Keratinocyte (primary cell): Measurements from ENCODE around the gene NR1H4. TPM values are rescaled to one million over a fixed set of nuclear protein-coding genes. Genes with fewer than 3 reads are reported as not detected.

Experiments
- DNase-seq: peaks from one replicate; pipeline ENCODE4 v3.0.0-alpha.2; 2011; ENCODE audit warnings: low read depth, missing footprints, low spot score
- FAIRE-seq: peaks from 2 replicates; lab custom pipeline; 2011; peaks lifted over from hg19 to GRCh38; lab: Jason Lieb, UNC
- H2AFZ ChIP-seq: 2 replicates; pipeline ENCODE4 v1.6.0; 2012; ENCODE audit warnings: low read length, control low read depth, inconsistent platforms; ENCODE audit not compliant: control insufficient read depth
- H3K27ac ChIP-seq: 2 replicates; pipeline ENCODE4 v1.5.1; 2011; ENCODE audit warnings: low read length; ENCODE audit not compliant: control insufficient read depth, insufficient read depth
- H3K27me3 ChIP-seq: 3 replicates; pipeline ENCODE4 v1.6.0; 2011; ENCODE audit warnings: low read length; ENCODE audit not compliant: control insufficient read depth, insufficient read depth; ENCODE audit errors: extremely low read depth
- H3K36me3 ChIP-seq, 2 experiments: 2 replicates in 1 of 2; 3 replicates in 1 of 2; pipeline ENCODE4 v1.5.1; 2011; ENCODE audit warnings: low read length in 2 of 2, mild to moderate bottlenecking in 1 of 2; ENCODE audit not compliant: control insufficient read depth in 2 of 2, insufficient read depth in 2 of 2; ENCODE audit errors: extremely low read depth in 1 of 2
- H3K4me1 ChIP-seq: 3 replicates; pipeline ENCODE4 v1.5.1; 2011; ENCODE audit warnings: low read length; ENCODE audit not compliant: control insufficient read depth, insufficient read depth; ENCODE audit errors: extremely low read depth
- H3K4me2 ChIP-seq: 3 replicates; pipeline ENCODE4 v1.6.0; 2011; ENCODE audit warnings: low read depth, low read length; ENCODE audit not compliant: control insufficient read depth, insufficient read depth; ENCODE audit errors: extremely low read depth
- H3K4me3 ChIP-seq, 3 experiments: fragments of 200-600 bp in 1 of 3; sonication (generic) in 1 of 3; 2 replicates in 2 of 3; 3 replicates in 1 of 3; pipeline ENCODE4 v1.5.1; 2011 to 2016; ENCODE audit warnings: low read length in 3 of 3, mild to moderate bottlenecking in 3 of 3, control low read depth in 2 of 3, inconsistent platforms in 1 of 3, low read depth in 1 of 3, mixed read lengths in 1 of 3, mixed run types in 1 of 3, moderate library complexity in 1 of 3; ENCODE audit not compliant: control insufficient read depth in 2 of 3, insufficient read depth in 2 of 3; ENCODE audit errors: extremely low read depth in 1 of 3
- H3K79me2 ChIP-seq: 2 replicates; pipeline ENCODE4 v1.6.0; 2012; ENCODE audit warnings: low read length; ENCODE audit not compliant: control insufficient read depth, insufficient read depth
- H3K9ac ChIP-seq: 3 replicates; pipeline ENCODE4 v1.6.0; 2011; ENCODE audit warnings: low read length; ENCODE audit not compliant: control insufficient read depth, insufficient read depth; ENCODE audit errors: extremely low read depth
- H3K9me1 ChIP-seq: 3 replicates; pipeline ENCODE4 v1.6.0; 2011; ENCODE audit warnings: low read length; ENCODE audit not compliant: control insufficient read depth, insufficient read depth; ENCODE audit errors: extremely low read depth
- H3K9me3 ChIP-seq: 2 replicates; pipeline ENCODE4 v1.5.1; 2012; ENCODE audit warnings: low read depth, low read length; ENCODE audit not compliant: control insufficient read depth
- H4K20me1 ChIP-seq: 3 replicates; pipeline ENCODE4 v1.6.0; 2011; ENCODE audit warnings: low read length; ENCODE audit not compliant: control insufficient read depth, insufficient read depth; ENCODE audit errors: extremely low read depth
- EZH2 ChIP-seq: IDR thresholded peaks from one replicate; pipeline ENCODE4 v1.6.1; 2012; ENCODE audit warnings: inconsistent platforms, mild to moderate bottlenecking, low read length, moderate library complexity
- dilution Hi-C: fragments of 300-500 bp; cut with MboI; formaldehyde crosslinking; loops from one replicate; pipeline ENCODE4 v1.7.0; 2020; ENCODE audit warnings: low sequenced_read_pairs; ENCODE audit not compliant: extremely low pct_ligation_motif_present
- polyA plus RNA-seq, 5 experiments: library from polyadenylated mRNA; depleted of rRNA in 3 of 5; stranded (reverse) in 3 of 5; stranded (forward) in 1 of 5; unstranded in 1 of 5; fragments of >200 nt; gene quantifications; 1 replicate in 1 of 5; 2 replicates in 3 of 5; 3 replicates in 1 of 5; pipeline versions ENCODE4 v1.2.1 to v1.2.3, GENCODE V29; 2011 to 2012; ENCODE audit warnings: missing spikeins in 2 of 5, low read depth in 1 of 5, low replicate concordance in 1 of 5
- TF ChIP-seq, protein P1 (sequence below), 3 experiments: IDR thresholded peaks in 1 of 3; conservative IDR thresholded peaks in 1 of 3; optimal IDR thresholded peaks in 1 of 3; 2 replicates in 2 of 3; 3 replicates in 1 of 3; pipeline versions ENCODE3 to v1.5.1; 2011; ENCODE audit warnings: low read length in 3 of 3, mild to moderate bottlenecking in 3 of 3, moderate library complexity in 2 of 3, control low read depth in 1 of 3, inconsistent platforms in 1 of 3; ENCODE audit not compliant: insufficient read depth in 2 of 3; ENCODE audit errors: extremely low read depth in 1 of 3

Gene NR1H4
- polyA plus RNA-seq, 1 donor (not counting 4 experiments of a cell fraction or from before 2014, with no cell fraction given): not detected

DNA sequence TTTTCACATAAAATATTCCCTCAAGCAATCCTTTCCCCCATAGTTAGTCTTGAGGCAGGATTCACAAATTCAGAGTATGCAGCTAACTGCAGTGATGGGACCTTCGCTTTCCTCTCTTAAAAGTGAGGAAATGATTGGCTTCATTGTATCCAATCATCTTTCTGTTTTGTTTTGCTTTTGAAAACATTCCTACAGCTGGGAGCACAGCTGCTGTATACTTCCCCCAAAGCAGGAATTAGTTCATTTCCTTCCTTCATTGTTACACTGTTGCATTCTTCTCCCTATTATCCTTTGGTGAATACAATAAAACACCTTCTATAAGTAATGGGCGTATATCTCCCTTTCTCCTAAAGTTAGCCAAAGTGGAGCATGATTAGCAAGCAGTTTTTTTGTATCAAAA, 90.4 kb downstream of the NR1H4 start:
- H3K4me3 ChIP-seq: no peak overlapping the region
- DNase-seq (no peak), FAIRE-seq (no peak)
- no peak overlapping the region for H3K4me2 ChIP-seq
- H3K79me2 ChIP-seq: no peaks in the 10 kb centered on the region
- H3K9me1 ChIP-seq: no peaks in the 10 kb centered on the region
- H3K36me3 ChIP-seq: no peaks in the 10 kb centered on the region
- no peaks in the 10 kb centered on the region for H3K9me3 ChIP-seq
- no peaks in the 10 kb centered on the region for H4K20me1 ChIP-seq
- H3K9ac ChIP-seq: no peak overlapping the region
- H3K27ac ChIP-seq: no peak overlapping the region
- dilution Hi-C loops: no loop called here
- TF ChIP-seq, protein P1, sequence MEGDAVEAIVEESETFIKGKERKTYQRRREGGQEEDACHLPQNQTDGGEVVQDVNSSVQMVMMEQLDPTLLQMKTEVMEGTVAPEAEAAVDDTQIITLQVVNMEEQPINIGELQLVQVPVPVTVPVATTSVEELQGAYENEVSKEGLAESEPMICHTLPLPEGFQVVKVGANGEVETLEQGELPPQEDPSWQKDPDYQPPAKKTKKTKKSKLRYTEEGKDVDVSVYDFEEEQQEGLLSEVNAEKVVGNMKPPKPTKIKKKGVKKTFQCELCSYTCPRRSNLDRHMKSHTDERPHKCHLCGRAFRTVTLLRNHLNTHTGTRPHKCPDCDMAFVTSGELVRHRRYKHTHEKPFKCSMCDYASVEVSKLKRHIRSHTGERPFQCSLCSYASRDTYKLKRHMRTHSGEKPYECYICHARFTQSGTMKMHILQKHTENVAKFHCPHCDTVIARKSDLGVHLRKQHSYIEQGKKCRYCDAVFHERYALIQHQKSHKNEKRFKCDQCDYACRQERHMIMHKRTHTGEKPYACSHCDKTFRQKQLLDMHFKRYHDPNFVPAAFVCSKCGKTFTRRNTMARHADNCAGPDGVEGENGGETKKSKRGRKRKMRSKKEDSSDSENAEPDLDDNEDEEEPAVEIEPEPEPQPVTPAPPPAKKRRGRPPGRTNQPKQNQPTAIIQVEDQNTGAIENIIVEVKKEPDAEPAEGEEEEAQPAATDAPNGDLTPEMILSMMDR (optimal IDR thresholded peaks at IDR 0.05 in 1 of 3, IDR thresholded peaks at IDR 0.05 in 1 of 3, conservative IDR thresholded peaks at IDR 0.05 in 1 of 3; ENCODE audit: extremely low read depth in 1 of 3, insufficient read depth in 2 of 3, low read length in 3 of 3): no peak
- TF ChIP-seq EZH2: no peak
- no peaks in the 10 kb centered on the region for H3K27me3 ChIP-seq
- no peak overlapping the region for H2AFZ ChIP-seq
- no peaks in the 10 kb centered on the region for H3K4me1 ChIP-seq

DNA sequence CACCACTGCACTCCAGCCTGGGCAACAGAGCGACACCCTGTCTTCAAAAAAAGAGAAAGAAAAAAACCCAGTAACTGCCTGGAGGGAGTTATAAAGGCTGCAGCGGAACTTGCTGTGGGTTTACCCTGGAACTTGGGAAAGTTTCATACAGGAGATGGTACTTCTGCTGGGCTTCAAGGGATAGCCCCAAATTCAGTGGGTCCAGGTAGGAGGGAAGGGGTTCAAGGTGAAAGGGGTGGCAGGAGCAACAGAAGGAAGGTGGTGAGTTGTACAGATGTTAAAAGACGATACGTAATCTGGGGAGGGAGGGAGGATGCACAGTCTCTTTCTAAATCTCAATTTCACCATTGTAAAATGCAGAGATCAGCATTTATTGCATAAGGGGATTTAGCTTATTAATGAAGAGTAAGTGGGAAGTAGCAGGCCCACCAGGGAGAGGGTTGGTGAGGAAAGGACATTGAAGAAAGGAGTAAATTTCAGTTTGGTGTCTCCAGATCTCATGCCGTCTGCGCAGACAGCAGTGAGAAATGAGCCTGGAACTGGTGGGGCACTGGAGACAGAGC, 91.3 kb downstream of the NR1H4 start:
- no peaks in the 10 kb centered on the region for H3K36me3 ChIP-seq
- no peak overlapping the region for H3K4me3 ChIP-seq
- no peaks in the 10 kb centered on the region for H4K20me1 ChIP-seq
- H3K4me2 ChIP-seq: no peak overlapping the region
- H3K9ac ChIP-seq: no peak overlapping the region
- H3K4me1 ChIP-seq: no peaks in the 10 kb centered on the region
- no peaks in the 10 kb centered on the region for H3K9me3 ChIP-seq
- DNase-seq (no peak), FAIRE-seq (no peak)
- no peak overlapping the region for H2AFZ ChIP-seq
- dilution Hi-C loops: no loop called here
- TF ChIP-seq, protein P1 (optimal IDR thresholded peaks at IDR 0.05 in 1 of 3, IDR thresholded peaks at IDR 0.05 in 1 of 3, conservative IDR thresholded peaks at IDR 0.05 in 1 of 3; ENCODE audit: extremely low read depth in 1 of 3, insufficient read depth in 2 of 3, low read length in 3 of 3): no peak
- no peak for TF ChIP-seq EZH2
- no peaks in the 10 kb centered on the region for H3K9me1 ChIP-seq
- no peaks in the 10 kb centered on the region for H3K27me3 ChIP-seq
- H3K79me2 ChIP-seq: no peaks in the 10 kb centered on the region
- no peak overlapping the region for H3K27ac ChIP-seq
